Measurements from ENCODE around the gene MRPS22. TPM values are rescaled to one million over a fixed set of nuclear protein-coding genes. Genes with fewer than 3 reads are reported as not detected.

MRPS22 gene
- total RNA-seq, 4 donors from 2014 or later: 40.1 to 60.9 (median 48.6) TPM

DNA sequence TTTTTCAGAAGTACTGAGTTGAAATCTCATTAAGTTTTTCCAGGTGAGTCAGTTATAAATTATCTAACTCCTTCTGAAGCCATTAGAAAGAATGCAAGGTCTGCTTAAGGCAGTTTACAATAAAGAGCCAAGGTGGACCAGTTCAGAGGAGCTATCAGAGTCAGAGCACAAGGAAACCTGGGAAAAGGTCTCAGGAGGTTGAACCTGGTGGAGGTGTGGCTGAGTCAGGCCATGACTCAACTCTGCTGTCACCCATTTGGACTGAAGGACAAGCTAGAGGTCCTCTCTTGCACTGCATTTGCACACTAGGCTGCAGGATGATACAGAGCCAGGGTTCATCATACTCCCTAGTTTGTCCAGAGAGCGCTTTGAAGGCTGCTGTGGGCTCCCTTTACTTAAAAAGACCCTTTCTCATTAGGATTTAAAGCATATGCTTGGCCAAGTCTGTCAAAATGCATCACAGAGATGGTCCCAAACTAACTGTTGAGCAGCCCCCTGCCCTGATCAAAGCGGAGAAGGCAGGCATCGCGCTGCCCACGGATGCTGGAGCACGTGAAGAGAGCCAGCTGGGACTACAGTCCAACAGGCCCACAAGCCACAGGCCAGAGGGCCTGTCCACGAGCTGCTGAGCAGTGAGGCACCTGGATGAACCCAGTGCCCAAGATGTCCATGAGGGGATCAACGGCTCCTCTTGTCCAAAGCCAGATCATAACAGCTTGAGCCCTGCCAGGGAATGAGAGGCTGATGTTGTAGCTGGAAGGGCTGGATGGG, 26.0 kb upstream of the MRPS22 start:
- no peaks in the 10 kb centered on the region for H3K9me3 ChIP-seq
- H3K27me3 ChIP-seq: no peaks in the 10 kb centered on the region
- no peaks in the 10 kb centered on the region for H3K4me1 ChIP-seq
- TF ChIP-seq, protein P1, sequence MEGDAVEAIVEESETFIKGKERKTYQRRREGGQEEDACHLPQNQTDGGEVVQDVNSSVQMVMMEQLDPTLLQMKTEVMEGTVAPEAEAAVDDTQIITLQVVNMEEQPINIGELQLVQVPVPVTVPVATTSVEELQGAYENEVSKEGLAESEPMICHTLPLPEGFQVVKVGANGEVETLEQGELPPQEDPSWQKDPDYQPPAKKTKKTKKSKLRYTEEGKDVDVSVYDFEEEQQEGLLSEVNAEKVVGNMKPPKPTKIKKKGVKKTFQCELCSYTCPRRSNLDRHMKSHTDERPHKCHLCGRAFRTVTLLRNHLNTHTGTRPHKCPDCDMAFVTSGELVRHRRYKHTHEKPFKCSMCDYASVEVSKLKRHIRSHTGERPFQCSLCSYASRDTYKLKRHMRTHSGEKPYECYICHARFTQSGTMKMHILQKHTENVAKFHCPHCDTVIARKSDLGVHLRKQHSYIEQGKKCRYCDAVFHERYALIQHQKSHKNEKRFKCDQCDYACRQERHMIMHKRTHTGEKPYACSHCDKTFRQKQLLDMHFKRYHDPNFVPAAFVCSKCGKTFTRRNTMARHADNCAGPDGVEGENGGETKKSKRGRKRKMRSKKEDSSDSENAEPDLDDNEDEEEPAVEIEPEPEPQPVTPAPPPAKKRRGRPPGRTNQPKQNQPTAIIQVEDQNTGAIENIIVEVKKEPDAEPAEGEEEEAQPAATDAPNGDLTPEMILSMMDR (IDR thresholded peaks at IDR 0.05): no peak
- no peak for TF ChIP-seq POLR2A (IDR thresholded peaks at IDR 0.05)
- intact Hi-C loops (cut with DNase I): no loop called here
- WGBS, 2 donors: 91 to 93% methylated on average over 4 to 8 of the region's 8 CpGs
- DNase-seq: no peak
- H3K4me3 ChIP-seq (replicated peaks in 1 of 3): no peak overlapping the region
- H3K36me3 ChIP-seq: no peaks in the 10 kb centered on the region
- no peak overlapping the region for H3K27ac ChIP-seq

DNA sequence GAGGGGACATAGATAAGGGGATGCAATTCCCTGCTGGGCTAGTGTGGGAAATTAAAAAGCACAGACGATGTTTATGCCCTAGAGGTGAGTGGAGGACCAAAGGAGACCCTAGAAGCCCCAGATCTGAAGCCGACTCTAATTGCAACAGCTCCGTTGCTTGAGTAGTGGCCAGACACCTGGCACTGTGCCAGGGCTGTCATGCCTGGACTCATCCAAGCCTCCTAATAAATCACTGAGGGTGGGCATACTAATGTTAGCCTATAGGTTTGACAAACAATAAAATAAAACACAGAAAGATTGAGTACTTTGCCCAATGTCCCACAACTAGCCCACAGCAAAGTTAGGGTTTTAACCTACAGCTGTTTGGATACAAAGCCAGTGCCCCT, 25.4 kb upstream of the MRPS22 start:
- WGBS, 2 donors: 7% methylated on average over 3 of the region's 3 CpGs
- H3K4me1 ChIP-seq: no peaks in the 10 kb centered on the region

DNA sequence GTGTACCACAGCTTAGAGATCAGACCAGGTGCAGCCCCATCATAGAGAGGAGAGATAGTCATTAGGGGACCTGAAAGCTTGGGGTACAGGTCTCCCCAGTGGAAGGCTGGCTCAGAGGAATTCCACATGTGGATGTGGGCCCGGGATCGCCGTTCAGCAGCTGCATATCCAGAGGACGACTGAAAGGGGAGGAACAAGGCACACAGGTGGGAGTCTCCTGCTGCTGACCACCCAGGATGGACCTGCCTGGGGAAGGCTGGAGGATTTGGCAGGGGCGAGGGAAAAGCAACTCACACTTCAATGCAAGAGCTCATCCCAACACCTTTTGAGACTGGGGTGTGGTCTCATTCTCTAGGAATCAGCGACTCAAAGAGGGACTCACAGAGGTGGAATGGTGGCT, 25.0 kb upstream of the MRPS22 start:
- Histone ChIP-seq H3K4me3 (replicated peaks in 1 of 3) (no peak overlapping the region), H3K27me3 (no peaks in the 10 kb centered on the region), H3K27ac (no peak overlapping the region), H3K4me1 (no peaks in the 10 kb centered on the region), H3K9me3 (no peaks in the 10 kb centered on the region), H3K36me3 (no peaks in the 10 kb centered on the region)
- no peak for DNase-seq
- TF ChIP-seq, protein P1 (IDR thresholded peaks at IDR 0.05): no peak
- TF ChIP-seq POLR2A (IDR thresholded peaks at IDR 0.05): no peak
- intact Hi-C loops (cut with DNase I): no loop called here
- WGBS, 2 donors: 89 to 90% methylated on average over 6 of the region's 6 CpGs

More for the DNA sequence above, 25.4 kb upstream of the MRPS22 start:
- DNase-seq: peak; percentile 39 to 43
- intact Hi-C loops (cut with DNase I): no loop called here
- Histone ChIP-seq H3K36me3 (no peaks in the 10 kb centered on the region), H3K27me3 (no peaks in the 10 kb centered on the region), H3K9me3 (no peaks in the 10 kb centered on the region), H3K4me3 (replicated peaks in 1 of 3) (no peak overlapping the region), H3K27ac (no peak overlapping the region)
- TF ChIP-seq, protein P1 (IDR thresholded peaks at IDR 0.05): no peak
- TF ChIP-seq POLR2A (IDR thresholded peaks at IDR 0.05): no peak

DNA sequence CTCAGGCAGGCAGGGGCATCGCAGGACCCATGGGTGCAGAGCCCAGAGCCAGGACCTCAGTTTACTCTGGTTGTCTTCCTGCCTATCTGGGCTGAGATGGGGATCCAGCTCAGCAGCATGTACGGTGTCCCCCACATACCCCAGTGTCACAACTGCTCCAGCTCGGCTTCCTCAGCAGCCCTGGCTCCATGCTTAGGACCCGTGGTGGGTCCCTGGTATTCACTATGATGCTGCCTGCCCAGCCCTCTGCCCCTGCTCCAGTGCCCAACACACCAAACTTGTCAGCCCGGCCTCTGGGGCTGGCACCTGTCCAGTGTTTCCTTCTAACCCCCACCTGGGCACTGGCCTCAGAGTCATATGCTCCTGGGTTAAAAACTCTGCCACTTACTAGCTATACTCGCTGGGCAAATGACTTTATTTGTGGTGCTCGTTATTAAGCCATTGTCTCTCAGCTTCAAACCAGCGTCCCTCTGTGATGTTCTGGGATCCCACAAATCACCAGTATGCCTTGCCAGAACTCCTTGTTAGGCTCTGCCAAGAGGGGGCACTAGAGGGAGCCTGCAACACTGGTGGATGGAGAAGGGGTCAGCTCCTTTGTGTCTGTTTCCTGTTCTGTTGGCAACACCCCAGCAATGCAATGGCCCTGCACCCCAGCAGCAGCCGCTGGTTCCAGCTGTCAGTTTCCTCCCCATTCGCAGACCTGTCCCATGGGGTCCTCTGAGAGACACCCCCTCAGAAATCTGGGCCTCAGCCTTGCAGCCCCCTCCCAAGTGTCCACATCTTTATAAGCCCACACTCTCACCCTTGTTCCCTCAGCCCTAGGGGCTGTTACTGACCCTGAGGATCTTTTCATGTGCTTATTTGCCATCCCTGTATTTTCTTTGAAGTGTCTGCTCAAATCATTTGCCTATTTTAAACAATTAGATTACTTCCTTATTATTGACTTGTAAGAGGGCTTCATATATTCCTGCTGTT, 24.1 kb upstream of the MRPS22 start:
- 53 to 67% methylated on average over 8 to 9 of the region's 10 CpGs for WGBS, 2 donors
- Histone ChIP-seq H3K9me3 (no peaks in the 10 kb centered on the region), H3K27me3 (no peaks in the 10 kb centered on the region), H3K36me3 (no peaks in the 10 kb centered on the region), H3K4me1 (no peaks in the 10 kb centered on the region), H3K4me3 (replicated peaks in 1 of 3) (no peak overlapping the region), H3K27ac (no peak overlapping the region)
- peak in 1 of 2 donors; percentile 6 for DNase-seq
- no peak for TF ChIP-seq POLR2A (IDR thresholded peaks at IDR 0.05)
- TF ChIP-seq, protein P1 (IDR thresholded peaks at IDR 0.05): no peak
- intact Hi-C loops (cut with DNase I): no loop called here

Measured in thyroid gland (tissue), 4 donors.